ENCODE data around the gene MOV10. TPM values are rescaled to one million over a fixed set of nuclear protein-coding genes. Genes with fewer than 3 reads are reported as not detected.
"Not testable (repeated sequence)": the region's sequence is repeated elsewhere in the genome, so short reads cannot be mapped to it uniquely, and the experiment has no call there.

The MOV10 gene
- total RNA-seq, 6 experiments from 2014 or later, result 61.6 to 86.0 (median 83.5) TPM

- Mint-ChIP-seq H3K4me1 (ENCODE audit: low read depth) (peaks cover 56% of the 10 kb centered on the region), H3K36me3 (ENCODE audit: low read depth) (peaks cover 7% of the 10 kb centered on the region; the same call in 1 of the 2 replicates), H3K4me3 (peak overlapping the region; percentile 48), H3K27me3 (ENCODE audit: insufficient read depth) (peaks cover 1% of the 10 kb centered on the region; the same call in 1 of the 2 replicates), H3K27ac (peak overlapping the region; percentile 70), H3K9me3 (no peaks in the 10 kb centered on the region)
- peak; percentile 51 for DNase-seq
- TF ChIP-seq, protein P1, sequence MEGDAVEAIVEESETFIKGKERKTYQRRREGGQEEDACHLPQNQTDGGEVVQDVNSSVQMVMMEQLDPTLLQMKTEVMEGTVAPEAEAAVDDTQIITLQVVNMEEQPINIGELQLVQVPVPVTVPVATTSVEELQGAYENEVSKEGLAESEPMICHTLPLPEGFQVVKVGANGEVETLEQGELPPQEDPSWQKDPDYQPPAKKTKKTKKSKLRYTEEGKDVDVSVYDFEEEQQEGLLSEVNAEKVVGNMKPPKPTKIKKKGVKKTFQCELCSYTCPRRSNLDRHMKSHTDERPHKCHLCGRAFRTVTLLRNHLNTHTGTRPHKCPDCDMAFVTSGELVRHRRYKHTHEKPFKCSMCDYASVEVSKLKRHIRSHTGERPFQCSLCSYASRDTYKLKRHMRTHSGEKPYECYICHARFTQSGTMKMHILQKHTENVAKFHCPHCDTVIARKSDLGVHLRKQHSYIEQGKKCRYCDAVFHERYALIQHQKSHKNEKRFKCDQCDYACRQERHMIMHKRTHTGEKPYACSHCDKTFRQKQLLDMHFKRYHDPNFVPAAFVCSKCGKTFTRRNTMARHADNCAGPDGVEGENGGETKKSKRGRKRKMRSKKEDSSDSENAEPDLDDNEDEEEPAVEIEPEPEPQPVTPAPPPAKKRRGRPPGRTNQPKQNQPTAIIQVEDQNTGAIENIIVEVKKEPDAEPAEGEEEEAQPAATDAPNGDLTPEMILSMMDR (IDR thresholded peaks at IDR 0.05), result no peak
These were observed 37.0 kb upstream of the MOV10 start for GRCh38 chr1:112637254-112638109.

DNA sequence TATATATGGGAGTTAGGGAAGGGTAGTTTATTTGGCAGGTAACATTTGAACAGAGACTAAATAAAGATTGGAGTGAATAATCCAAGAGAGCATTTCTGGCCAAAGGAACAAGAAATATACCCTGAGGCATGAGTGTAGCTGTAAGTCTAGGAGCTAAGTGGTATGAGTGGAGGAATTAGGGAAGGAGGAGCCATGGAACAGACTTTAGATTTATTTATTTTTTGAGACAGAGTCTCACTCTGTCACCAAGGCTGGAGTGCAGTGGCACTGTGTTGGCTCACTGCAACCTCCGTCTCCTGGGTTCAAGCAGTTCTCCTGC lies 36.4 kb upstream of the MOV10 start:
- Mint-ChIP-seq H3K27me3 (ENCODE audit: insufficient read depth) (peaks cover 1% of the 10 kb centered on the region; the same call in 1 of the 2 replicates), H3K36me3 (ENCODE audit: low read depth) (peaks cover 6% of the 10 kb centered on the region; the same call in 1 of the 2 replicates), H3K27ac (peak overlapping the region; percentile 70), H3K4me3 (peak overlapping the region; percentile 37), H3K9me3 (no peaks in the 10 kb centered on the region), H3K4me1 (ENCODE audit: low read depth) (peaks cover 53% of the 10 kb centered on the region)
- TF ChIP-seq, protein P1 (IDR thresholded peaks at IDR 0.05), result no peak
- peak; percentile 70 for DNase-seq

GRCh38 chr1:112640437-112640836 lies 34.0 kb upstream of the MOV10 start:
- H3K27me3 Mint-ChIP-seq (ENCODE audit: insufficient read depth); H3K9me3 Mint-ChIP-seq; DNase-seq; H3K4me3 Mint-ChIP-seq; H3K36me3 Mint-ChIP-seq (ENCODE audit: low read depth); H3K27ac Mint-ChIP-seq: not testable (repeated sequence)
- H3K4me1 Mint-ChIP-seq (ENCODE audit: low read depth), result peaks cover 31% of the 10 kb centered on the region

GRCh38 chr1:112643080-112643479 lies 31.4 kb upstream of the MOV10 start:
- no peaks in the 10 kb centered on the region for H3K9me3 Mint-ChIP-seq

DNA sequence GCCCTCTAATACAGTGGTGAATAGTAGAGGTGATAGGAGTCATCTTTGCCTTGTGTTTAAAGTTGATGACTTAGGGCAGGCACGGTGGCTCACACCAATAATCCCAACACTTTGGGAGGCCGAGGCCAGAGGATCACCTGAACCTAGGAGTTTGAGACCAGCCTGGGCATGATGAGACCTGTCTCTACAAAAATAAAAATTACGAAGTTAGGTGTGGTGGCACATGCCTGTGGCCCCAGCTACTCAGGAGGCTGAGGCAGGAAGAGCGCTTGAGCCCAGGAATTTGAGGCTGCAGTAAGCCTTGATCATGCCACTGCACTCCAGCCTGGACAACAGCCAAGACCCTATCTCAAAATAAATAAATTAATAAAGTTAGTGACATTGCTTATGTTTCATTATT lies 28.2 kb upstream of the MOV10 start:
- Mint-ChIP-seq H3K4me1 (ENCODE audit: low read depth) (peaks cover 19% of the 10 kb centered on the region), H3K9me3 (no peaks in the 10 kb centered on the region), H3K27ac (no peak overlapping the region), H3K27me3 (ENCODE audit: insufficient read depth) (no peaks in the 10 kb centered on the region; the same call in 1 of the 2 replicates), H3K4me3 (no peak overlapping the region), H3K36me3 (ENCODE audit: low read depth) (peaks cover 44% of the 10 kb centered on the region)
- TF ChIP-seq, protein P1 (IDR thresholded peaks at IDR 0.05), result no peak
- no peak for DNase-seq

More at GRCh38 chr1:112643080-112643479, 31.4 kb upstream of the MOV10 start:
- TF ChIP-seq, protein P1 (IDR thresholded peaks at IDR 0.05), result no peak
- Mint-ChIP-seq H3K4me1 (ENCODE audit: low read depth) (peaks cover 16% of the 10 kb centered on the region), H3K27me3 (ENCODE audit: insufficient read depth) (peaks cover 1% of the 10 kb centered on the region; the same call in 1 of the 2 replicates), H3K4me3 (no peak overlapping the region), H3K27ac (no peak overlapping the region), H3K36me3 (ENCODE audit: low read depth) (peaks cover 22% of the 10 kb centered on the region)
- DNase-seq, result no peak

DNA sequence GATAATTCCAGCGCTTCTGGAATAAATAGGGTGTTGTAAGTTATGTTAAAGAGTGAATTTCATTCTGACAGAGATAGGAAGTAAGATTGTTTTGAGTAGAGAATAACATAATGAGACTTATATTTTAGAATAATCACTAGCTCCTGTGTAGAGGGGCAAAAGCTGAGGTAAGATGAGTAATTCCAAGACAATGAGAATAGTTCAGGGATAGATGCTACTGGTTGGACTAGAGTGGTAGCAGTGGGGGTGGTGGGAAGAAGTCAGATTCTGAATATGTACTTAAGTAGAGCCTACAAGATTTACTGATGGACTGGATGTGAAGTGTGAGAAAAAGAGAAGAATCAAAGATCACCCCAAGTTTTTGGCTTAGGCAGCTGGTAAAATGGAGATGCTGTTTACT lies 23.3 kb upstream of the MOV10 start:
- H3K36me3 Mint-ChIP-seq (ENCODE audit: low read depth), result peaks cover 42% of the 10 kb centered on the region
- TF ChIP-seq, protein P1 (IDR thresholded peaks at IDR 0.05), result no peak
- H3K27ac Mint-ChIP-seq, result peak overlapping the region; percentile 20; the same call in 1 of the 2 replicates
- no peak overlapping the region; the same call in 1 of the 2 replicates for H3K4me3 Mint-ChIP-seq
- H3K27me3 Mint-ChIP-seq (ENCODE audit: insufficient read depth), result no peaks in the 10 kb centered on the region; the same call in 1 of the 2 replicates
- H3K9me3 Mint-ChIP-seq, result no peaks in the 10 kb centered on the region
- DNase-seq, result no peak
- peaks cover 25% of the 10 kb centered on the region for H3K4me1 Mint-ChIP-seq (ENCODE audit: low read depth)
